GM12865 (cell line): ENCODE data around the gene MYH4.

Source experiments
- DNase-seq: peaks from one replicate; pipeline ENCODE4 v3.0.0; 2010; ENCODE audit warnings: low read depth
- H3K4me3 ChIP-seq: 2 replicates; pipeline ENCODE4 v1.5.1; 2011; ENCODE audit warnings: mild to moderate bottlenecking, low read depth, low read length, control low read depth
- CTCF ChIP-seq: IDR thresholded peaks from 2 replicates; pipeline ENCODE4 v1.5.1; 2011; ENCODE audit warnings: low read length, control low read depth, low read depth, inconsistent platforms; ENCODE audit not compliant: insufficient read depth; ENCODE audit errors: missing control alignments

The MYH4 gene

DNA sequence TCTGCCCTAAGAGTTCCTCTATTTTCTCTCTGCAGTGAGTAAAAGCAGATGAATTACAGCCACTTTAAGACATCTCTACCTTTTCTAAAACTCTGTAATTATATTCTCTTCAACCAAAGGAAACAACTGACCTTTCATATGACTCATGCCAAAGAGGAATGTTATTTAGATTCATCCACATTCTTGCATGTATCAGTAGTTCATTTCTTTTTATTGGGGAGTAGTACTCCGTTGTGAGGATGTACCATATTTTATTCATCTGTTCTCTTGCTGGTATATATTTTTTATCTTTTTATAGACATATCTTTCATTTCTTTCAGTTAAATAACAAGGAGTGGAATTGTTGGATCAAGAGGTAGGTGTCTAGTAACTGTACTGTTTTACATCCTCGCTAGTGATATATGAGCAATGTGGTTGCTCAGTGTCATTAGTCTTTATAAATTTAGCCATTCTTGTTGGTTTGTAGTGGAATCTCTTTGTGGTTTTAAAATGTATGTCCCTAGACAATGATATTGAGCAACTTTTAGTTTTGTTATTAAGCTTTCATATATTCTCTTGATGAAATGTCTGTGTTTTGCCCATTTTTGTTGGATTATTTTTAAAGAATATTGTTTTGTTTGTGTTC, 39.8 kb downstream of the MYH4 start:
- H3K4me3 ChIP-seq = no peak overlapping the region
- DNase-seq = no peak
- no peak for TF ChIP-seq CTCF

GRCh38 chr17:10428781-10429180, 40.6 kb downstream of the MYH4 start:
- no peak for DNase-seq
- no peak for TF ChIP-seq CTCF

GRCh38 chr17:10421900-10422542, 47.3 kb downstream of the MYH4 start, which contains the start of gene MYH8:
Gene MYH8, minus strand, starts transcription at chr17:10421950. Its CDS starts 1,723 bp downstream, at chr17:10420227.
- no peak within 1 kb of the TSS for H3K4me3 ChIP-seq
- DNase-seq = no peak
- no peak for TF ChIP-seq CTCF

More at GRCh38 chr17:10428781-10429180, 40.6 kb downstream of the MYH4 start:
- no peak overlapping the region for H3K4me3 ChIP-seq

GRCh38 chr17:10421211-10421610, 48.1 kb downstream of the MYH4 start:
- no peak for TF ChIP-seq CTCF
- no peak for DNase-seq
- H3K4me3 ChIP-seq = no peak overlapping the region

- H3K4me3 ChIP-seq = no peak overlapping the region
- no peak for DNase-seq
- no peak for TF ChIP-seq CTCF
Observed at GRCh38 chr17:10420811-10421210, 48.5 kb downstream of the MYH4 start.

- DNase-seq = no peak
- TF ChIP-seq CTCF = no peak
Observed at GRCh38 chr17:10417431-10417830, 51.9 kb downstream of the MYH4 start.

More at GRCh38 chr17:10417431-10417830, 51.9 kb downstream of the MYH4 start:
- no peak overlapping the region for H3K4me3 ChIP-seq
